ENCODE data around the gene RHBDL1. TPM values are rescaled to one million over a fixed set of nuclear protein-coding genes. Genes with fewer than 3 reads are reported as not detected.

Gene RHBDL1
- total and polyA plus RNA-seq, 4 donors = 0.35 to 0.84 (median 0.70) TPM

DNA sequence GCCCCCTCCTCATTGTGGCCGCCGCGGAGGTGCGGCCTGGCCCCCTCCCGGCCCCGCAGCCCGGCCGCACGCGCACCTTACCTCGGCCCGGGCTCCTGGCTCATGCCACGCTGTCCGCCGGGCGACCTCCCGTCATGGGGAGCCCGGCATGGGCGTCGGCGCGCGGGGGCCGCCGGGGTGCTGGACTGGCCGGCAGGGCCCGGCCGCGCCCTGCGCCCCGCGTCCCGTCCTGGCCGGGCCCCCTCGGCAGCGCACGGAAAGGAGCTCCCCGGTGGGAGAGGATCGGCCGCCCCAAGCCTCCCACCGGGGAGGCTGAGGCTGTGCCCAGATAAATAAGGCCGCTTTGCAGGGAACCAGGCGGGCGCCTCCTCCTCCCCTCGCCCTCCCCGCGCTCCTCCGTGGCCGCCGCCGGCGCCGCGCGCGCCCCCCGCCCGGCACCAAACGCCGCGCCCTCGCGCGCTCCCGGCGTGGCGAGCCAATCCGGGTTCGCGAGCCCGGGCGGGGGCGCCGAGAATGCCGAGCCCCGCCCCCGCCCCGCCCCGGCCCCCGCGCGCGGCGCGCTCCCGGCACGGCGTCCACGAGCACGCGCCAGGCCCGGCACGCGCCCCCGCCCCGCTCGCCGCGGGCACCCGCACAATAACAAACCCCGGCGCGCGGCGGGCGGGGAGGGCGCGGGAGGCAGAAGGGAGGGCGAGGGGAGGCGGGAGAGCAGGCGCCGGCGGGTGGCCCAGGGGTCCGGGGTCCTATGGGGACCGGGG, 30.1 kb downstream of the RHBDL1 start, which contains the start of gene FBXL16 (continued):
- TF ChIP-seq JUND (IDR thresholded peaks at IDR 0.05) = no peak
- TF ChIP-seq, protein P1, sequence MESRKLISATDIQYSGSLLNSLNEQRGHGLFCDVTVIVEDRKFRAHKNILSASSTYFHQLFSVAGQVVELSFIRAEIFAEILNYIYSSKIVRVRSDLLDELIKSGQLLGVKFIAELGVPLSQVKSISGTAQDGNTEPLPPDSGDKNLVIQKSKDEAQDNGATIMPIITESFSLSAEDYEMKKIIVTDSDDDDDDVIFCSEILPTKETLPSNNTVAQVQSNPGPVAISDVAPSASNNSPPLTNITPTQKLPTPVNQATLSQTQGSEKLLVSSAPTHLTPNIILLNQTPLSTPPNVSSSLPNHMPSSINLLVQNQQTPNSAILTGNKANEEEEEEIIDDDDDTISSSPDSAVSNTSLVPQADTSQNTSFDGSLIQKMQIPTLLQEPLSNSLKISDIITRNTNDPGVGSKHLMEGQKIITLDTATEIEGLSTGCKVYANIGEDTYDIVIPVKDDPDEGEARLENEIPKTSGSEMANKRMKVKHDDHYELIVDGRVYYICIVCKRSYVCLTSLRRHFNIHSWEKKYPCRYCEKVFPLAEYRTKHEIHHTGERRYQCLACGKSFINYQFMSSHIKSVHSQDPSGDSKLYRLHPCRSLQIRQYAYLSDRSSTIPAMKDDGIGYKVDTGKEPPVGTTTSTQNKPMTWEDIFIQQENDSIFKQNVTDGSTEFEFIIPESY (IDR thresholded peaks at IDR 0.05) = no peak
- TF ChIP-seq NR2F2 (IDR thresholded peaks at IDR 0.05) = no peak
- TF ChIP-seq TAF1 (conservative IDR thresholded peaks at IDR 0.05) = no peak

DNA sequence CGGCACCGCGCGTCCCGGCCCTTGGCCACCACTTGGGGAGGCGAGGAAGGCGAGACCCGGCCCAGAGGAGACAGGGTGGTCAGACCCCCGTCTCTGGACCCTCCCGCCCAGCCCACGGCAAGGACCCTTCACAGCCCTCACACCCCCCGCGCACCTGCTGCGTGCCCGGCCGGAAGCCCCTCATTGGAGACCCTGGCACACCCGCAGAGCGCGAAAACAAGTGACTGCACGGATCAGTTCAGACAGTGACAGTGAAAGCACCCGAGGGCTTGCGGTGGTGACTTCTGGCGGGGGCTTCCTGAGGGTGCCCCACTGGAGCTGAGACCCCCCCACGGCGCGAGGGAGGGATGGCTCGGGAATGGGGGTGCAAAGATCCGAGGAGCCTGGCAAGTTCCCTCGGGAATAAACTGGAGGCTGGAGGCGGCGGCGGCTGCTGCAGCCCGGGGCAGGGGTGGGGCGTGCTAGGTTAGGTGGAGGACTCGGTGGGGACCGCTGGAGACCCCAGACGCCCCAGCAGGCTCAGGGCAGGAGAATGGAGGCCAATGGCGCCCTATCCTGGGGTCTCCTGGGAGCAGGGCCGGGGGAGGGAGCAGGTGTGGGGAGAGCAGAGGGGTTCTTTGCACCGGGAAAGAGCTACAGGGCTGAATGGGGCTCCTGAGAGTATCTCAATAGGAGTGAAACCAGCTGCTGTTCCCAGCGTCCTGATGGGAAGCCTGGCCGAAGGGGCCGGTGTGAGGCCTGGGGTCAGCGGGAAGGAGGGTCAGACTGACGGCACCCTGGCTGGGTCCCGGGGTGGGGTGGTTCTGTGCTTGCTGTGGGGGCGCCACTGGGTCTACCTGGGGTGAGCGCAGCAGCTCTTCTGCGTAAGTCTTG, 31.0 kb downstream of the RHBDL1 start:
- 6% methylated on average over 49 of the region's 49 CpGs for WGBS
- Histone ChIP-seq H3K27me3 (ENCODE audit: control insufficient read depth in 4 of 4, insufficient read depth in 4 of 4, low read length in 3 of 4) (peaks cover 4 to 20% (median 14%) of the 10 kb centered on the region in 4 donors), H3K27ac (ENCODE audit: low read depth in 1 of 2, low read length in 2 of 2) (no peak overlapping the region), H3K4me1 (ENCODE audit: control insufficient read depth in 4 of 4, insufficient read depth in 4 of 4, low read length in 3 of 4) (peaks cover 0 to 4% (median 0%) of the 10 kb centered on the region in 4 donors), H3K9ac (ENCODE audit: low read depth in 1 of 2, low read length in 2 of 2) (no peak overlapping the region), H3K9me3 (ENCODE audit: control insufficient read depth in 4 of 4, low read length in 3 of 4) (no peaks in the 10 kb centered on the region), H3K4me3 (ENCODE audit: low read depth in 1 of 3, low read length in 3 of 3) (peak overlapping the region in 1 of 3 donors; percentile 15), H3K36me3 (ENCODE audit: control insufficient read depth in 4 of 4, insufficient read depth in 3 of 4, low read depth in 1 of 4, low read length in 3 of 4) (no peaks in the 10 kb centered on the region)
- no peak for DNase-seq (ENCODE audit: low spot score)
- no peak for TF ChIP-seq GABPA (IDR thresholded peaks at IDR 0.05 in 1 of 2, conservative IDR thresholded peaks at IDR 0.05 in 1 of 2)
- TF ChIP-seq, protein P2, sequence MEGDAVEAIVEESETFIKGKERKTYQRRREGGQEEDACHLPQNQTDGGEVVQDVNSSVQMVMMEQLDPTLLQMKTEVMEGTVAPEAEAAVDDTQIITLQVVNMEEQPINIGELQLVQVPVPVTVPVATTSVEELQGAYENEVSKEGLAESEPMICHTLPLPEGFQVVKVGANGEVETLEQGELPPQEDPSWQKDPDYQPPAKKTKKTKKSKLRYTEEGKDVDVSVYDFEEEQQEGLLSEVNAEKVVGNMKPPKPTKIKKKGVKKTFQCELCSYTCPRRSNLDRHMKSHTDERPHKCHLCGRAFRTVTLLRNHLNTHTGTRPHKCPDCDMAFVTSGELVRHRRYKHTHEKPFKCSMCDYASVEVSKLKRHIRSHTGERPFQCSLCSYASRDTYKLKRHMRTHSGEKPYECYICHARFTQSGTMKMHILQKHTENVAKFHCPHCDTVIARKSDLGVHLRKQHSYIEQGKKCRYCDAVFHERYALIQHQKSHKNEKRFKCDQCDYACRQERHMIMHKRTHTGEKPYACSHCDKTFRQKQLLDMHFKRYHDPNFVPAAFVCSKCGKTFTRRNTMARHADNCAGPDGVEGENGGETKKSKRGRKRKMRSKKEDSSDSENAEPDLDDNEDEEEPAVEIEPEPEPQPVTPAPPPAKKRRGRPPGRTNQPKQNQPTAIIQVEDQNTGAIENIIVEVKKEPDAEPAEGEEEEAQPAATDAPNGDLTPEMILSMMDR (IDR thresholded peaks at IDR 0.05; ENCODE audit: low read depth, low read length, missing input control) = no peak
- TF ChIP-seq FOXA1 (IDR thresholded peaks at IDR 0.05) = no peak
- TF ChIP-seq, protein P3, sequence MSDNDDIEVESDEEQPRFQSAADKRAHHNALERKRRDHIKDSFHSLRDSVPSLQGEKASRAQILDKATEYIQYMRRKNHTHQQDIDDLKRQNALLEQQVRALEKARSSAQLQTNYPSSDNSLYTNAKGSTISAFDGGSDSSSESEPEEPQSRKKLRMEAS (IDR thresholded peaks at IDR 0.05) = no peak
- no peak for TF ChIP-seq NR2F2 (IDR thresholded peaks at IDR 0.05)
- TF ChIP-seq JUND (IDR thresholded peaks at IDR 0.05) = no peak
- no peak for TF ChIP-seq EGR1 (IDR thresholded peaks at IDR 0.05; ENCODE audit: low read depth in 2 of 2)
- TF ChIP-seq, protein P4, sequence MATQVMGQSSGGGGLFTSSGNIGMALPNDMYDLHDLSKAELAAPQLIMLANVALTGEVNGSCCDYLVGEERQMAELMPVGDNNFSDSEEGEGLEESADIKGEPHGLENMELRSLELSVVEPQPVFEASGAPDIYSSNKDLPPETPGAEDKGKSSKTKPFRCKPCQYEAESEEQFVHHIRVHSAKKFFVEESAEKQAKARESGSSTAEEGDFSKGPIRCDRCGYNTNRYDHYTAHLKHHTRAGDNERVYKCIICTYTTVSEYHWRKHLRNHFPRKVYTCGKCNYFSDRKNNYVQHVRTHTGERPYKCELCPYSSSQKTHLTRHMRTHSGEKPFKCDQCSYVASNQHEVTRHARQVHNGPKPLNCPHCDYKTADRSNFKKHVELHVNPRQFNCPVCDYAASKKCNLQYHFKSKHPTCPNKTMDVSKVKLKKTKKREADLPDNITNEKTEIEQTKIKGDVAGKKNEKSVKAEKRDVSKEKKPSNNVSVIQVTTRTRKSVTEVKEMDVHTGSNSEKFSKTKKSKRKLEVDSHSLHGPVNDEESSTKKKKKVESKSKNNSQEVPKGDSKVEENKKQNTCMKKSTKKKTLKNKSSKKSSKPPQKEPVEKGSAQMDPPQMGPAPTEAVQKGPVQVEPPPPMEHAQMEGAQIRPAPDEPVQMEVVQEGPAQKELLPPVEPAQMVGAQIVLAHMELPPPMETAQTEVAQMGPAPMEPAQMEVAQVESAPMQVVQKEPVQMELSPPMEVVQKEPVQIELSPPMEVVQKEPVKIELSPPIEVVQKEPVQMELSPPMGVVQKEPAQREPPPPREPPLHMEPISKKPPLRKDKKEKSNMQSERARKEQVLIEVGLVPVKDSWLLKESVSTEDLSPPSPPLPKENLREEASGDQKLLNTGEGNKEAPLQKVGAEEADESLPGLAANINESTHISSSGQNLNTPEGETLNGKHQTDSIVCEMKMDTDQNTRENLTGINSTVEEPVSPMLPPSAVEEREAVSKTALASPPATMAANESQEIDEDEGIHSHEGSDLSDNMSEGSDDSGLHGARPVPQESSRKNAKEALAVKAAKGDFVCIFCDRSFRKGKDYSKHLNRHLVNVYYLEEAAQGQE (IDR thresholded peaks at IDR 0.05) = no peak

Measured in liver (tissue), 9 donors.